GM19372 (cell line): ENCODE data around the gene TBPL2.
"Not testable (repeated sequence)": the region's sequence is repeated elsewhere in the genome, so short reads cannot be mapped to it uniquely, and the experiment has no call there.

Experiments
- ATAC-seq: cut with Tn5 transposase; IDR thresholded peaks from one replicate; pipeline ENCODE4 v1.9.1; 2021; ENCODE audit warnings: mild to moderate bottlenecking, low read depth, moderate library complexity; ENCODE audit not compliant: unreplicated experiment

Gene TBPL2

DNA sequence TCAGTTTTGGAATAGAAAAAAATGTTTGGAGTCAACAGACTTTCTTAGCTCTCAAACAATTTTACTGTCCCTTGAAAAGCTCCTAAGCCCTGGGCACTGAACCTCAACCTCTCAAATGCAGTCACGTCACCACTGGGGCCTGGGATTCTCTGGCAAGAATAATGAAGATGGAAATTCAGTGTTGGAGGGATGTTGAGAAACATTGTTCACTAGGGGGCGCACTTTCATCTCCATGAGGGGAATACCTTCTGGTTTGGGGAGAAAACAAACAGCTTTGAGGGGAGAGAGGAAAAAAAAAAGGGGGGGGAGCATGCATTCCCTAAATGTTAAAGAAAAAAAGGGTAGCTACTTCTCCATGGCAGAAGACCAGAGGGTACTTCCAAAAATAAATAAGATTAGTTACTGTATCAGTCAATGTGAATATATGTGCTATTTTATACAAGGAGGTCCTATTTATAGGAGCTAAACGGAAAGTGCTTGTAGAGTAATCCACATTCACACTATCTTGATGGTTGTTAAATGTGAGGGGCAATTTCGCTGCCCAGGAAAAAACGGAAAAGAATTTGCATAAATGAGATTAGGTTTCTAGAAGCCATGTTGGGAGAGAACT, 5.8 kb upstream of the TBPL2 start:
- ATAC-seq, result no peak

GRCh38 chr14:55441286-55441685, 870 bp upstream of the TBPL2 start:
- ATAC-seq, result no peak

DNA sequence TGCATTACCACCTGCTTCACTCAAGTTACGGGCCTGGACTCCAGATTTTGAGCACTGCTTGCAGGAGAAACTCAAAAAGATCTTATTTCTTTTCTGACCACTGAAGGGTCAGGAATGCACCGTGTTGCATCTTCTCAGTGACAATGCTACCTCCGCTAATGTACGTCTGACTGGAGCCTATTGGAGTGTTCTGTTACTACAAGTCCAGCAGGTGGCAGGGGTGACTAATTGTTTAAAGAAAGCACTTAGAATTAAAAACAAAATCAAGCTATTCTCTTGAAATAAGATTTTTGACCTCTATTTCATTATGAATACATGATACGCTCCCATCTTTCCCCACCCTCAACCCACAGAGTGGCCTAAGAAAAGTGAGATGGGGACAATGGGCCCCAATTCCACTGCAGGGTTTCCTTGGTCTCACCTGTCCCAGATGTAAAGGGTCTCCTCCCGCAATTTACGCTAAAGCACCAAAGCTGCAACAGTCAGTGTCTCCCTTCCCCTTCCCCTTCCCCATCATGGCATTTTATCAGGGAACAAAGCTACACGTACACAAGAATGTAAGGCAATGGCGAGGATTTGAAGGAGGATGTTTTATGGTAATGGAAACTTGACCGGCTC, 2.2 kb downstream of the TBPL2 start:
- no peak for ATAC-seq

DNA sequence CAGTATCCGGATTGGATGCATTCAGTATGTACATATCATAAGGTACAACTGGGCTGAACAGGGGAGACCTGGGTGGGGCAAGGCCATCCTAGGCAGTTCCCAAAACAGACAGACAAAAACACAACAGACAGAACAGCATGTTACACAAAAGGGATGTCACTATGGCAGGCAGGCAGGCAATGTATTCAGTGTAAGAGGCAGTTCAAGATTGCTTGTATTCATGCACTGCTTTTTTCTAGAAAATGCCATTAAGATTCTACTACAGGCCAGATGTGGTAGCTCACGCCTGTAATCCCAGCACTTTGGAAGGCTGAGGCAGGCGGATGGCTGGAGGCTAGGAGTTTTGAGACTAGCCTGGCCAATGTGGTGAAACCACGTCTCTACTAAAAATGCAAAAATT, 3.5 kb downstream of the TBPL2 start:
- ATAC-seq, result no peak

DNA sequence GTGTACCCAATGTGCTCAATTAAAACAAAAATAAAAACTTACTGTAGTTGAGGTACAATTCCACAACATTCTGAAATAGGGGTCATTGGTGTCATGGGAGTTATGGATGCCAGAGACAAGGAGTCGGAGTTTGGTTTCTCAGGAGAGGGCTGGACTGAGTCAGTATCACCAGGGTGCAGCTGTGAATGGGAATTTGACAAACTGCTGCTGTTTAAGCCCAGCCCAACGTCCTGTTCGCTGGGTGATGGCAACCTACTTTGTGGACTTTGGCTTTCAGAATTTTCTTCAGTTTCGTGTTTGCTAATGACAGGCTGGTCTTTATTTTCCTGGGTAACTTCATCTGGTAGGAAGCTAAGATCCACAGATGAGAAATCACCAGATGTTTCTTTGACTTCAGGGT, 3.9 kb downstream of the TBPL2 start:
- ATAC-seq, result no peak

DNA sequence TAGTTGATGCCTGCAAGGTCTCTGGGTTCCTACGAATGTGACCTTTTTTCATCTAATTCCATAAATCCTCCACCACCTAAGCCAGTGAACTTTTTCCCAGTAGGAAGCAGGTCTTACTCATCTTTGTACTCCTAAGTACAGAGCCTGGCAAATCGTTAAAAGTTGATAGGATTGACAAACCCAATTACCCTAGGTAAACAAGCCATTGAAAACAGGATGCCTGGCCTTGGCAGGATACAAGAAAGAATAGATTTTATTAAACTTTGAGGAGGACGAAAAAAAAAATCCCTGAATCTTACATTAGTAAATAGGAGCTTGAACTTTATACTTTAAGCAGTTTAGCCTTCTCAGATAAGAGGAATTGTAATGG, 5.6 kb downstream of the TBPL2 start:
- ATAC-seq, result no peak

GRCh38 chr14:55433880-55434804, 6.3 kb downstream of the TBPL2 start:
- no peak for ATAC-seq

DNA sequence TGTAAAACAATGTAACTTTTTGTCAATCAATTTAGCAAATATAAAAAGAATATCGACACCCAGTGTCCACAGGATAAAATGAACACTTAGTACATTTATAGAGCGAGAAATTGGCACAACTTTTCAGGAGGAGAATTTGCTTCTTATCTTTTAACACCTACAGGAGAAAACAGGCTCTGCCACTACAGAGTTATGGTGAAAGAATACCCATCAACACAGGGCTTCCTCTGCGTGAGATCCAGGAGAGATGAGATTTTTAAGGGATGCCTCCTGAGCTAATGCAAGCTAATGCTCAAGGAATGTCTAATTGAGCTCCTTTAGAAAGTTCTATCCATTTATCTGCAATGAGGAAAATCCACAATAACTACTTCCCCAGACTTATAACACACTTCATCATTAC, 7.8 kb downstream of the TBPL2 start:
- ATAC-seq, result no peak

GRCh38 chr14:55430024-55430690, 10.3 kb downstream of the TBPL2 start:
- ATAC-seq, result peak; percentile 79

- no peak for ATAC-seq
Observed at GRCh38 chr14:55427439-55427838, 13.0 kb downstream of the TBPL2 start.

DNA sequence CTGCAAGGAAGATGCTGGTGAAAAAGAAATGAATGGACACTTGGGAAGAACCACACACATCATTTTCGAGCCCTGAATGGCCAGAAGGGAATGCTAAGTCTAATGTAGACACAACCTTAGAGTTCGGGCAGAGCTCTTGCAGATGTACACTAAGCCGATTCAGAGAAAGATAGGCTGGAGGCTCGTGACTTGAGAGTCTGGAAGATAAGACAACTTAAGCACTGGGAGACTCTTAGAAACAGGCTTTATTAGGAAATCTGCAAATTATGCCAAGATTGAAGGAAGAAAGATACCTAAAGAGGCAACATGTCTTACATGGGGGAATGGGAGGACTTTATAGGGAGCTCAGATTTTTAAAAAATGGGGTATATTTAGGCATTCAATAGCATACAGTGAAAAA, 13.5 kb downstream of the TBPL2 start:
- ATAC-seq, result no peak

GRCh38 chr14:55425091-55425490, 15.3 kb downstream of the TBPL2 start:
- ATAC-seq, result no peak

- ATAC-seq, result no peak
Observed at GRCh38 chr14:55423969-55424368, 16.4 kb downstream of the TBPL2 start.

DNA sequence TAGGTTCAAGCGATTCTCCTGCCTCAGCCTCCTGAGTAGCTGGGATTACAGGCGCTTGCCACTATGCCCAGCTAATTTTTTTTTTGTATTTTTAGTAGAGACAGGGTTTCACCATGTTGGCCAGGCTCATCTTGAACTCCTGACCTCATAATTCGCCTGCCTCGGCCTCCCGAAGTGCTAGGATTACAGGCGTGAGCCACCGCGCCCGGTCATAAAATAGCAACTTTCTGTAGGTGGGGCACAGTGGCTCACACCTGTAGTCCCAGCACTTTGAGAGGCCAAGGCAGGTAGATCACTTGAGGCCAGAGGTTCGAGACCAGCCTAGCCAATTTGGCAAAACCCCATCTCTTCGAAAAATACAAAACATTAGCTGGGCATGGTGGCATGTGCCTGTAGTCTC, 18.1 kb downstream of the TBPL2 start:
- ATAC-seq, result not testable (repeated sequence)

- ATAC-seq, result no peak
Observed at GRCh38 chr14:55419663-55420062, 20.8 kb downstream of the TBPL2 start.

- ATAC-seq, result no peak
Observed at GRCh38 chr14:55418411-55418810, 22.0 kb downstream of the TBPL2 start.

DNA sequence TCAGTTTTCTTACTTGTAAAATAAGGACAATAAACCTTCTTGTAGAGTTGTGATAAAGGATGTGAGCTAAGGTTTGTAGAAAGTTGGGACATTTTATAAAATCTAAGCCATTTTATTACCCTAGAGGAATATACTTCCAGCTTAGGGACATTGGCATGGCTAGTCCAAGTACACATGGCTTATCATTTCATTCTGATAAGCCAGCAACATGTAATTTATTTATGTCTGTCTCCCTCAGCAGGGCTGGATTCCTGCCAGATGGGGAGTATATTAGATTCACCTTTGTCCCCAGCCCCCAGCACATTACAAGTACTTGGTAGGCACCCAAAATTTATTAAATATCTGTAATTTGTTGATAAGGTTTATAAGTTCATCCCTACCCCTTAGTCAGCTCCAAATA, 22.5 kb downstream of the TBPL2 start:
- ATAC-seq, result no peak

- no peak for ATAC-seq
Observed at GRCh38 chr14:55416866-55417265, 23.6 kb downstream of the TBPL2 start.

- ATAC-seq, result no peak
Observed at GRCh38 chr14:55414551-55414950, 25.9 kb downstream of the TBPL2 start.

GRCh38 chr14:55412676-55413075, 27.7 kb downstream of the TBPL2 start:
- no peak for ATAC-seq
